Left lobe of liver (tissue), 2 donors: ENCODE measurements around the gene KLHL3. TPM values are rescaled to one million over a fixed set of nuclear protein-coding genes. Genes with fewer than 3 reads are reported as not detected.

Experiments
- ATAC-seq: fragments of 200-7000 bp; cut with Tn5 transposase; one replicate; pipeline ENCODE4 v1.9.1; 2020; ENCODE audit warnings: mild to moderate bottlenecking, moderate library complexity
- DNase-seq: peaks from one replicate; pipeline ENCODE4 v3.0.0-alpha.2; 2020; ENCODE audit warnings: low spot score
- total RNA-seq: library from RNA; stranded (reverse); gene quantifications from one replicate; pipeline ENCODE4 v1.2.1, GENCODE V29; 2021
- donor health status: DM: no; HTN: no; CAD: no; lungs with moderate emphysema.
- donor health status: DM: no; HTN: yes; CAD: no.

The KLHL3 gene
- total RNA-seq, 1 donor from 2014 or later, result 10.6 TPM

GRCh38 chr5:137615171-137615775 lies 120.6 kb downstream of the KLHL3 start:
- ATAC-seq (no peak), DNase-seq (no peak)

- ATAC-seq (no peak), DNase-seq (no peak)
Measured at GRCh38 chr5:137613554-137614265, 122.2 kb downstream of the KLHL3 start.

GRCh38 chr5:137612576-137612975 lies 123.3 kb downstream of the KLHL3 start:
- ATAC-seq, result no peak
- DNase-seq, result no peak

- DNase-seq (no peak), ATAC-seq (no peak)
Measured at GRCh38 chr5:137611794-137612435, 124.0 kb downstream of the KLHL3 start.

GRCh38 chr5:137611011-137611580 lies 124.8 kb downstream of the KLHL3 start:
- DNase-seq (no peak), ATAC-seq (no peak)

GRCh38 chr5:137610598-137610997 lies 125.3 kb downstream of the KLHL3 start:
- ATAC-seq, result no peak
- DNase-seq, result no peak

GRCh38 chr5:137609127-137609526 lies 126.8 kb downstream of the KLHL3 start:
- DNase-seq (no peak), ATAC-seq (no peak)

- DNase-seq (no peak), ATAC-seq (no peak)
Measured at GRCh38 chr5:137607771-137608170, 128.1 kb downstream of the KLHL3 start.

GRCh38 chr5:137606401-137606800 lies 129.5 kb downstream of the KLHL3 start:
- no peak for ATAC-seq
- DNase-seq, result no peak

- DNase-seq, result no peak
- ATAC-seq, result no peak
Measured at GRCh38 chr5:137605411-137605810, 130.5 kb downstream of the KLHL3 start.

GRCh38 chr5:137604348-137605095 lies 131.4 kb downstream of the KLHL3 start:
- DNase-seq (no peak), ATAC-seq (no peak)

GRCh38 chr5:137603891-137604290 lies 132.0 kb downstream of the KLHL3 start:
- ATAC-seq (no peak), DNase-seq (no peak)

- ATAC-seq (no peak), DNase-seq (no peak)
Measured at GRCh38 chr5:137603356-137603755, 132.5 kb downstream of the KLHL3 start.

GRCh38 chr5:137602721-137603273 lies 133.1 kb downstream of the KLHL3 start:
- no peak for ATAC-seq
- DNase-seq, result no peak

- DNase-seq (no peak), ATAC-seq (no peak)
Measured at GRCh38 chr5:137600721-137601360, 135.0 kb downstream of the KLHL3 start.

GRCh38 chr5:137599457-137599856 lies 136.4 kb downstream of the KLHL3 start:
- DNase-seq (no peak), ATAC-seq (no peak)

- DNase-seq, result no peak
Measured at GRCh38 chr5:137598399-137598798, 137.5 kb downstream of the KLHL3 start.

GRCh38 chr5:137596941-137597340 lies 138.9 kb downstream of the KLHL3 start:
- ATAC-seq (no peak), DNase-seq (no peak)

More at GRCh38 chr5:137598399-137598798, 137.5 kb downstream of the KLHL3 start:
- no peak for ATAC-seq

GRCh38 chr5:137595396-137596079 lies 140.4 kb downstream of the KLHL3 start:
- ATAC-seq (no peak), DNase-seq (no peak)

- DNase-seq (no peak), ATAC-seq (no peak)
Measured at GRCh38 chr5:137594717-137595116, 141.2 kb downstream of the KLHL3 start.
